CD4-positive, alpha-beta memory T cell (primary cell): ENCODE measurements around the gene FICD. TPM values are rescaled to one million over a fixed set of nuclear protein-coding genes. Genes with fewer than 3 reads are reported as not detected.

Experiments
- CTCF ChIA-PET: fragments of 350-600 bp; sonication (Branson Sonifier 250); formaldehyde crosslinking; loops from one replicate; lab custom pipeline; 2021; ENCODE audit warnings: inconsistent platforms; ENCODE audit not compliant: partially characterized antibody; lab: Charles Lee
- POLR2A ChIA-PET: fragments of 350-600 bp; sonication (Branson Sonifier 250); formaldehyde crosslinking; loops from one replicate; lab custom pipeline; 2021; ENCODE audit not compliant: partially characterized antibody; lab: Charles Lee
- DNase-seq, 5 donors: peaks; one replicate each; pipeline versions ENCODE4 v3.0.0 to v3.0.0-alpha.2; 2020 to 2022; ENCODE audit warnings: mixed read lengths in 1 of 5
- H3K27ac ChIP-seq: one replicate; pipeline ENCODE4 v1.7.0; 2013; ENCODE audit warnings: low read depth, low read length
- H3K27me3 ChIP-seq: 2 replicates; pipeline ENCODE4 v1.7.0; 2013; ENCODE audit warnings: mild to moderate bottlenecking, low read length, moderate library complexity; ENCODE audit not compliant: insufficient read depth
- H3K36me3 ChIP-seq: 2 replicates; pipeline ENCODE4 v1.7.0; 2013; ENCODE audit warnings: mild to moderate bottlenecking, low read length, moderate library complexity; ENCODE audit not compliant: insufficient read depth
- H3K4me1 ChIP-seq: 2 replicates; pipeline ENCODE4 v1.7.0; 2013; ENCODE audit warnings: mild to moderate bottlenecking, low read length, moderate library complexity; ENCODE audit not compliant: insufficient read depth
- H3K4me3 ChIP-seq, 2 donors: one replicate each; pipeline ENCODE4 v1.7.0; 2013; ENCODE audit warnings: low read length in 2 of 2, mild to moderate bottlenecking in 1 of 2
- H3K9me3 ChIP-seq, 2 donors: one replicate each; pipeline ENCODE4 v1.7.0; 2013; ENCODE audit warnings: low read length in 2 of 2, control low read depth in 1 of 2; ENCODE audit not compliant: control insufficient read depth in 1 of 2
- H3K27ac Mint-ChIP-seq, 7 donors: one replicate each; pipeline ENCODE4 v1.8.0; 2020 to 2021; ENCODE audit warnings: mixed read lengths in 7 of 7, mild to moderate bottlenecking in 6 of 7, inconsistent platforms in 3 of 7, moderate library complexity in 3 of 7
- H3K27me3 Mint-ChIP-seq, 2 donors: one replicate each; pipeline ENCODE4 v1.8.0; 2020 to 2021; ENCODE audit warnings: mixed read lengths in 2 of 2
- H3K36me3 Mint-ChIP-seq, 2 donors: one replicate each; pipeline ENCODE4 v1.8.0; 2020 to 2021; ENCODE audit warnings: mixed read lengths in 2 of 2, inconsistent platforms in 1 of 2, mild to moderate bottlenecking in 1 of 2
- H3K4me1 Mint-ChIP-seq, 4 donors: one replicate each; pipeline ENCODE4 v1.8.0; 2020 to 2021; ENCODE audit warnings: mixed read lengths in 4 of 4, mild to moderate bottlenecking in 1 of 4
- H3K4me3 Mint-ChIP-seq, 8 donors: one replicate each; pipeline ENCODE4 v1.8.0; 2020 to 2021; ENCODE audit warnings: mixed read lengths in 8 of 8, mild to moderate bottlenecking in 7 of 8, moderate library complexity in 6 of 8, inconsistent platforms in 3 of 8
- H3K9me3 Mint-ChIP-seq, 8 donors: one replicate each; pipeline ENCODE4 v1.8.0; 2020 to 2021; ENCODE audit warnings: mixed read lengths in 8 of 8, mild to moderate bottlenecking in 5 of 8, inconsistent platforms in 3 of 8, moderate library complexity in 1 of 8
- intact Hi-C: fragments of 100-400 bp; cut with micrococcal nuclease; formaldehyde crosslinking; loops from one replicate; pipeline ENCODE4 v1.15.1; 2023
- polyA plus RNA-seq, 2 donors: library from polyadenylated mRNA; unstranded; fragments of 300-500 nt; fragmentation: Illumina TruSeq; gene quantifications; one replicate each; pipeline ENCODE4 v1.2.3, GENCODE V29; 2021
- total RNA-seq, 2 experiments: library from RNA; stranded (reverse); gene quantifications; one replicate each; pipeline ENCODE4 v1.2.3, GENCODE V29; 2021

Gene FICD
- total and polyA plus RNA-seq, 4 experiments from 2014 or later, result 2.3 to 12.3 (median 7.2) TPM

GRCh38 chr12:108568338-108569154, 53.5 kb downstream of the FICD start:
- peak overlapping the region; percentile 68 to 88 (median 82) for H3K4me3 Mint-ChIP-seq
- peaks cover 45 to 88% (median 65%) of the 10 kb centered on the region in 4 donors for H3K4me1 Mint-ChIP-seq
- H3K36me3 Mint-ChIP-seq, result peaks cover 43 to 54% of the 10 kb centered on the region in 2 donors
- intact Hi-C loops, result loop anchor here (1.0 to 10.0 kb wide), 2 partner anchors 50 to 586 kb away; no protein-coding TSS in a partner anchor
- Histone ChIP-seq H3K27me3 (no peaks in the 10 kb centered on the region), H3K4me1 (peaks cover 81% of the 10 kb centered on the region), H3K27ac (peak overlapping the region; percentile 52), H3K9me3 (no peaks in the 10 kb centered on the region), H3K4me3 (peak overlapping the region in 1 of 2 donors; percentile 11), H3K36me3 (peaks cover 38% of the 10 kb centered on the region)
- ChIA-PET POLR2A (interaction anchor here (0.7 to 14.6 kb wide), 10 partner anchors 8 to 270 kb away, joined by 3 to 245 read pairs (median 4); partner anchors contain the start of genes SART3 and SELPLG), CTCF (interaction anchor here (0.8 to 17.1 kb wide), 9 partner anchors 9 to 485 kb away, joined by 3 to 339 read pairs (median 8); no protein-coding TSS in a partner anchor)
- no peaks in the 10 kb centered on the region for H3K27me3 Mint-ChIP-seq
- peak; percentile 78 to 86 (median 86) for DNase-seq
- H3K9me3 Mint-ChIP-seq, result no peaks in the 10 kb centered on the region
- peak overlapping the region; percentile 87 to 99 (median 98) for H3K27ac Mint-ChIP-seq

Other genes with a start within 250 kb of the FICD start
- under 1 TPM; 0.87 to 0.94 TPM for gene CMKLR1, start 176.0 kb upstream of the FICD start, total RNA-seq
- gene CMKLR1, start 176.0 kb upstream of the FICD start, polyA plus RNA-seq, result under 1 TPM in 1 of 2 donors, not detected in 1; 0.08 TPM
- gene SART3, start 45.9 kb downstream of the FICD start, total RNA-seq, result 100 to 1,000 TPM; 101 to 112 TPM
- 10 to 100 TPM; 25.9 to 52.5 TPM for gene SART3, start 45.9 kb downstream of the FICD start, polyA plus RNA-seq
- 100 to 1,000 TPM; 182 to 195 TPM for gene ISCU, start 47.3 kb downstream of the FICD start, total RNA-seq
- gene ISCU, start 47.3 kb downstream of the FICD start, polyA plus RNA-seq, result 100 to 1,000 TPM; 267 to 316 TPM
- gene TMEM119, start 82.8 kb downstream of the FICD start, total RNA-seq, result under 1 TPM; 0.30 to 0.58 TPM
- under 1 TPM in 1 of 2 donors, not detected in 1; 0.42 TPM for gene TMEM119, start 82.8 kb downstream of the FICD start, polyA plus RNA-seq
- 100 to 1,000 TPM; 175 to 176 TPM for gene SELPLG, start 118.6 kb downstream of the FICD start, total RNA-seq
- 100 to 1,000 TPM; 485 to 781 TPM for gene SELPLG, start 118.6 kb downstream of the FICD start, polyA plus RNA-seq
- 10 to 100 TPM; 10.3 to 11.9 TPM for gene CORO1C, start 216.2 kb downstream of the FICD start, total RNA-seq
- 10 to 100 TPM in 1 of 2 donors, 1 to 10 TPM in 1; 8.0 to 12.6 TPM for gene CORO1C, start 216.2 kb downstream of the FICD start, polyA plus RNA-seq